NCI-H2171 (cell line): ENCODE measurements around the gene FERD3L.

Experiments used
- DNase-seq: peaks from one replicate; lab custom pipeline; 2025; lab: John Stamatoyannopoulos, UW

Gene FERD3L

GRCh38 chr7:19117091-19117869 lies 27.9 kb downstream of the FERD3L start, which contains the start of gene TWIST1:
Gene TWIST1, minus strand, starts transcription at chr7:19117636. Its CDS starts 315 bp downstream, at chr7:19117321.
- peak; percentile 16 for DNase-seq

- peak; percentile 19 for DNase-seq
Measured at GRCh38 chr7:19116121-19117090, 28.8 kb downstream of the FERD3L start.

- no peak for DNase-seq
Measured at GRCh38 chr7:19114551-19114855, 30.7 kb downstream of the FERD3L start.

- no peak for DNase-seq
Measured at GRCh38 chr7:19113855-19114550, 31.2 kb downstream of the FERD3L start.

GRCh38 chr7:19113002-19113350 lies 32.2 kb downstream of the FERD3L start:
- no peak for DNase-seq

GRCh38 chr7:19112274-19113001 lies 32.8 kb downstream of the FERD3L start:
- DNase-seq = no peak

GRCh38 chr7:19111474-19112273 lies 33.5 kb downstream of the FERD3L start:
- DNase-seq = no peak

GRCh38 chr7:19110776-19111175 lies 34.4 kb downstream of the FERD3L start:
- no peak for DNase-seq

GRCh38 chr7:19110026-19110730 lies 35.0 kb downstream of the FERD3L start:
- no peak for DNase-seq

- no peak for DNase-seq
Measured at GRCh38 chr7:19109000-19109946, 35.9 kb downstream of the FERD3L start.

GRCh38 chr7:19107356-19108146 lies 37.7 kb downstream of the FERD3L start:
- DNase-seq = no peak

GRCh38 chr7:19107081-19107355 lies 38.2 kb downstream of the FERD3L start:
- DNase-seq = no peak

GRCh38 chr7:19106241-19107080 lies 38.8 kb downstream of the FERD3L start:
- no peak for DNase-seq

- no peak for DNase-seq
Measured at GRCh38 chr7:19105546-19105945, 39.7 kb downstream of the FERD3L start.

- DNase-seq = no peak
Measured at GRCh38 chr7:19104811-19105210, 40.4 kb downstream of the FERD3L start.

- DNase-seq = no peak
Measured at GRCh38 chr7:19102884-19103283, 42.3 kb downstream of the FERD3L start.

- no peak for DNase-seq
Measured at GRCh38 chr7:19101909-19102308, 43.3 kb downstream of the FERD3L start.

- no peak for DNase-seq
Measured at GRCh38 chr7:19101472-19101871, 43.7 kb downstream of the FERD3L start.
